Measurements from ENCODE around the gene ZFYVE9. TPM values are rescaled to one million over a fixed set of nuclear protein-coding genes. Genes with fewer than 3 reads are reported as not detected.
"Not testable (repeated sequence)": the region's sequence is repeated elsewhere in the genome, so short reads cannot be mapped to it uniquely, and the experiment has no call there.

ZFYVE9 gene
- total RNA-seq, 1 donor from 2014 or later, result 35.8 TPM

DNA sequence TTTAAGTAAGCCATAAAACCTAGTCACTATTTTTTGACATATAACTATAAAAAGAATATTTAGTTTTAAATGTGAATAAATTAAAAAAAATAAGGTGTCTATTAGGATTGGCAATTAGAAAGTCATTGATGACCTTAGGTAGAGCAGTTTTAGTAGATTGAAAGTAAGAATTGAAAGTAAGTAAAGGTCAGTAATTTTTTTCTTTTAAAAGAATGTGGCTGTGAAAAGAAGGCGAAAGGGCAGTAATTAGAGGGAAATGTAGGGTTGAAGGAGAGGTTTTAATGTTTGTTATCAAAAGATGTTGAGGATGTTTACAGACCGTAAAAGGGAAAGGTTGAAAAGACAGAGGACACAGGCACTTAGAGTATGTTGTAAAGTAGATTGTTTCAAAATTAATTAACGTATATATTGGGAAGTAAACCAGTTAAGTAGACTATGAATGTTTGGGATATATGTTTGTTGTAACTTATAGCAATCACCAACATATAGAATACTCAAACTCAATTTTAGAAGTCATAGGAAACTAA, 41.0 kb downstream of the ZFYVE9 start:
- DNase-seq (ENCODE audit: low spot score), result no peak
- no peak for ATAC-seq
- intact Hi-C loops (cut with DNase I), result no loop called here

DNA sequence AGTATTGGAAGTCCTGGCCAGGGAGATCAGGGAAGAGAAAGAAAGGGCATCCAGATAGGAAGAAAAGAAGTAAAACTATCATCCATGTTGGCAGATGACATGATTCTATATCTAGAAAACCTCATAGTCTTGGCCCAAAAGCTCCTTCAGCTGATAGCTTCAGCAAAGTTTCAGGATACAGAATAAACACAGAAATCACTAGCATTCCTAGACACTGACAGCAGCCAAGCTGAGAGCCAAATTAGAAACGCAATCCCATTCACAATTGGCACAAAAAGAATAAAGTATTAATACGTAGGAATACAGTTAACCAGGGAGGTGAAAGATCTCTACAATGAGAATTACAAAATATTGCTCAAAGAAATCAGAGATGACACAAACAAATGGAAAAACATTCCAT, 44.6 kb downstream of the ZFYVE9 start:
- peak; percentile 34 for ATAC-seq
- intact Hi-C loops (cut with DNase I), result no loop called here
- DNase-seq (ENCODE audit: low spot score), result no peak

DNA sequence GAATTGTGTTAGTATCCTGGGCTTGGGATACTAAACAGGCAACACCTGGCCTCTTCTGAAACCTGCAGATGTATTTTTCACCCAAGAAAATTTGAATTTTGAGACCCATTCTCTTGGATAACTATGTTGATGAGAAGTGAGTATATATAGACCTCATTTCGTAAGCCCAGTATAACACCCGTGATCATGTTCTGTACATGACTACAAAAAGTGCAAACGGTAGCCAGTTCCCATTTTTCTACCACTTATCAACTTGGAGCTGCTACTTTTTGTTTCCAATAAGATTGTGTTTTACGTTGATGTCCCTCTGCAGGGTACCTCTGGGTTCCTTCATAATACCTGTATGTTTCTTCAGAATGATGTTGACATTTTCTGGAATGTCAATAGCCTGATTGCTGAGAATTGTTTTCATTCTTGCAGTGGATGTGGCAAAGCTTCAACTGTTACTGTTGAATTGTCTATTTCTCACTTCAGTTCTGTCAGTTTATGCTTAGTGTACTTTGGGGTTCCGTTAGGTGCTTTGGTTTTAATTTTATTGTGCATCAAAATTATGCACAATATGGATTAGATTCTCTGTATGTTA, 48.1 kb downstream of the ZFYVE9 start:
- intact Hi-C loops (cut with DNase I), result no loop called here
- DNase-seq (ENCODE audit: low spot score) (no peak), ATAC-seq (no peak)

DNA sequence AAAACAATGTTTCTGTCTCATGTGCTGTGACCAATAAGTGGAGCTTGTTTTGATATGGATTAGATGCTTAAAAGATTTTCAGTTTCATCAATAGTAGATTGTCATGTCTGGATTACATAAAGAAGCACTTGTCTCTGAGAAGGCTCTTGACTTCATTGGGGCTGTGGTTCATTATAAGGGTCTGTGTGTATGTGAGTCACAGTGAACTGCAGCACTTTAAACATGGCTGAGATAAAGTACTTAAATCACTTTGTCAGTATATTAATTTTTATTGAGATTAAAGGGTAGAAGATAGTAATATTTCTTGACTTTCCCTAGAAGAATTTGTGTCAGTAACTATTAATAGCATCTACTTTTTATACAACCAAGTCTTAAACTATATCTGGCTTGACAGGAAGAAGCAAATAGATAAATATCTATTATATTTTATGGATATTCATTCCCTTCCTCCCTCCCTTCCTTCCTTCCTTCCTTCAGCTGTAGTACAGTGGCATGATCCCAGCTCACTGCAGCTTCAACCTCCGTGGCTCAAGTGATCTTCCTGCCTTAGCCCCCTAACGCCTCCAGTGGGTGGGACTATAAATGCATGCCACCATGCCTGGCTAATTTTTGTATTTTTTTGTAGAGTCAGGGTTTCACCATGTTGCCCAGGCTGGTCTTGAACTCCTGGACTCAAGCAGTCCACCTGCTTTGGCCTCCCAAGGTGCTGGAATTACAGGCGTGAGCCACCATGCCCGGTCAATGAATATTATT, 48.8 kb downstream of the ZFYVE9 start:
- DNase-seq (ENCODE audit: low spot score), result no peak
- no peak for ATAC-seq
- intact Hi-C loops (cut with DNase I), result no loop called here

DNA sequence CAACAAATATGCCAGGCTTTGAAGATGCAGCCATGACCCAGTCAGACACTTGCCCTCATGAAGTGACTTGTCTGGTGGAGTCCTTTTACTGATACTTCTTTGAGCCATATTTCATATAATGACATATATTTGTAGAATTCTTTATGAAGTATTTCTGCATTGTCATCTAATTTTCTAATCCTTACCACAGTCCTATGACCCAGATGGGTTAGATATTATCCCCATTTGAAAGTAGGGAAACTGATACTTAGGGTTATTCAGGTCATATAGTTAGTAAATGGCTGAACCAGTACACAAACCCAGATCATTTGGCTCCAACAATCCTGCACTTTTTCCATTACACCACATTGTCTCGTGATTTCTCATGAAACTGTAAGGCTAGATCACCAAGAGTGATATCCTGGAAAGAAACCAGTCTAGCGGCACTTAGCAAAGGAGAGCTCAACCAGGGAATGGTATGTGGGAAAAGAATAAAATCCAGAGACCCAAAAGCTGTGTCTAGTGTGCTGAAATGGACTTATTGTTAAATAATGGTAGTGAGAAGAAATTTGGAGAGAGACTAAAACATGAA, 49.6 kb downstream of the ZFYVE9 start:
- DNase-seq (ENCODE audit: low spot score), result no peak
- no peak for ATAC-seq
- intact Hi-C loops (cut with DNase I), result no loop called here

DNA sequence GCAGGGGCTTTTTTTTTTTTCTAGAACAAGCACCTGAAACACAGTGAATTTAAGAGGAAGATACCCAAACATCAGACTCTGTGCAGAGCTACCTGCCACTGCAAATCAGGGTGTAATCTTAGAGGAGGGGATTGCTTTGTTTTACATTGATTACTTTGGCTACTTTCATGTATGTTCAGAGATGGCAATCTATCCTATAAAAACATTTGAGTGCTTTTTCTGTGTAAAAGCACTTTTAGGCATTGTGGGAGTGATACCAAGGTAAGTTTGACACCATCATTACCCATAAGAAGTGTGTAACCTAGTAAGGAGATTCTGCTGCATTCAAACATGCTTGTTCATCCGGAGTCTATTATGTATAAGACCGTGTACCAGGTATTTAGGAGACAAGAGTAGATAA, 50.1 kb downstream of the ZFYVE9 start:
- DNase-seq (ENCODE audit: low spot score), result no peak
- intact Hi-C loops (cut with DNase I), result no loop called here
- no peak for ATAC-seq

DNA sequence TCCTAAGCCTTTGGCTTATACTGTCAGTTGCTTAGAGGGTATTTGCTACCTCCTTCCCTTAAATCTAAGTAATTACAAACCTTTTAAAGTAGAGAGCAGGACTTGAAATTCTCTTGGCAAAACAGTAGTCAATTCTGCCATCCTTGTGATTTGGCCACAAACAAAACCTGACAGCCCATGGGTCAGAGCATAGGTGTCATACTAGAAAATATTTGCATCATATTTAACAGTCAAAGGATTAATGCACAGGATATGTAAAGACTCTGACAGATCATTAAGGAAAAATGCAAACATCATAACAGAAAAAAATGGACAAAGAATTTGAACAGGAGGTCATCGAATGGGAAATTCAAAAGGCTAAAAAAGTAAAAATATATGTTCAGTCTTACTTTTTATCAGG, 50.5 kb downstream of the ZFYVE9 start:
- DNase-seq (ENCODE audit: low spot score) (no peak), ATAC-seq (no peak)
- intact Hi-C loops (cut with DNase I), result no loop called here

DNA sequence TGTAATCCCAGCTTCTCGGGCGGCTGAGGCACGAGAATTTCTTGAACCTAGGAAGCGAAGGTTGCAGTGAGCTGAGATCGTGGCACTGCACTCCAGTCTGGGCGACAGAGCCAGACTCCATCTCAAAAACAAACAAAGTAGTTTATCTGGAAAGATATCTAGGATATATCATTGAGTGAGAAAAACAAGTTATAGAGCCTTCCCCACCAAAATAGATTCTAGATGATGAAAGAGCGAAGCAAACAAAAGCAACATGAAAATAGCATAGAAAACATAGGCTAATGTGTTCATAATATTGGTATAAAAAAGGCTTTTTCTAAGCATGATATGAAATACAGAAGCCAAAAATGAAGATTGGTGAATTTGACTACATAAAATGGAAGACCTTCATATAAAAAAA, 52.1 kb downstream of the ZFYVE9 start:
- no peak for ATAC-seq
- DNase-seq (ENCODE audit: low spot score), result no peak
- intact Hi-C loops (cut with DNase I), result no loop called here

DNA sequence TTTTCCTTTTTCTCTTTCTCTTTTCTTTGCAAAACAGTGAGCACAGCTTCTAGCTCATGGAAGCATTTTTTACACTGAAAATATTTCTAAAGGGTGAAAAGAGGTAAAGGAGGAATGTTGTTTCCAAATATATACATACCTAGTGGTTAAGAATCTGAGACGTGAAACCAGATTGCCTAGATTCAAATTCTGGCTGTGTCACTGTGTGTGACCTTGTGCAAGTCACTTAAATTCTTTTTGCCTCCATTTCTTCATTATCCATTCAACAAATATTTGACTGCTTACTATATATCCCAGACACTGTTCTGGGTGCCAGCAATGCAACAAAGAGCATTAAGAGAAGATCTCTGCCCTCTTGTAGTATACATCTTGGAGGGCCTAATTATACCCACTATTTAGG, 53.3 kb downstream of the ZFYVE9 start:
- intact Hi-C loops (cut with DNase I), result no loop called here
- no peak for DNase-seq (ENCODE audit: low spot score)
- no peak for ATAC-seq

DNA sequence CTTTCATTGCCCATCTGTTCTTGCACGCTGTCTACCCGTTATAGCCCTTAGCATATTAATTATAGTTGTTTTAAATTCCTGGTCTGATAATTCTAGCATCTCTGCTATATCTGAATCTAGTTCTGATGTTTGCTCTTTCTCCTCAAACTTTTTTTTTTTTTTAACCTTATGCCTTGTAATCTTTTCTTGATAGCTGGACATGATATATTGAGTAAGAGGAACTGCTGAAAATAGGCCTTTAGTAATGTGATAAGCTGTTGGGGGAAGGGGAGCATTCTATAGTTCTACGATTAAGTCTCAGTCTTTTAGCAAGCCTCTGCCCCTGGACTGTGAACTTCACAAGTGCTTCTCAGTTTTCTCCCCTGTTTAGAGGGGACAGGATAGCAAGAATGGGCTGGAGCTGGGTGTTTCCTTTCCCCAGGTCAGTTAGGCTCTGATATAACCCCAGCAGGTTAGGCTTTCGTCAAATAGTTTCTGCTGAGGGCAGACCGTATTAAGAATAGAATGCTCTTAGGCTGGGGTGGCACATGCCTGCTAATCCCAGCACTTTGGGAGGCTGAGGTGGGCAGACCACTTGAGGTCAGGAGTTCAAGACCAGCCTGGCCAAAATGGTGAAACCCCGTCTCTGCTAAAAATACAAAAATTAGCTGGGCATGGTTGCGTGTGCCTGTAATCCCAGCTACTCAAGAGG, 62.2 kb downstream of the ZFYVE9 start:
- no peak for DNase-seq (ENCODE audit: low spot score)
- intact Hi-C loops (cut with DNase I), result no loop called here
- ATAC-seq, result no peak

DNA sequence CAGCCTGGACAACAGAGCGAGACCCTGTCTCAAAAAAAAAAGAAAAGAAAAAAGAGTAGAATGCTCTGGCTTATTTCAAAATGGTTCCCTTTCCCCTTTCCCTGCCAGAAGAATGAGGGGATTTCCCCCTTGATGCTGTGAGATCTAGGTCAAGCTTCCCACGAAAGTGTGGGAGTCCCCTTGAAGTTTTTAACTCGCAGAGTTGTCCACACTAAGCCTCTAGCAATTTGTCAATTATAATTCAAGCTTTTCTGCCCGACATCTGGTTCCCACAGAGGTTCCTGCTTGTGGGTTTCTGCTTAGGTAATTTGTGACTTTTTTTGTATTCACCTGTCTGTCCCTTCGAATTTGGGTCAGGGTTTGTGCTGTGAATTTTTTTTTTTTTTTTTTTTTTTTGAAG, 62.8 kb downstream of the ZFYVE9 start:
- intact Hi-C loops (cut with DNase I), result no loop called here
- DNase-seq (ENCODE audit: low spot score) (no peak), ATAC-seq (no peak)

DNA sequence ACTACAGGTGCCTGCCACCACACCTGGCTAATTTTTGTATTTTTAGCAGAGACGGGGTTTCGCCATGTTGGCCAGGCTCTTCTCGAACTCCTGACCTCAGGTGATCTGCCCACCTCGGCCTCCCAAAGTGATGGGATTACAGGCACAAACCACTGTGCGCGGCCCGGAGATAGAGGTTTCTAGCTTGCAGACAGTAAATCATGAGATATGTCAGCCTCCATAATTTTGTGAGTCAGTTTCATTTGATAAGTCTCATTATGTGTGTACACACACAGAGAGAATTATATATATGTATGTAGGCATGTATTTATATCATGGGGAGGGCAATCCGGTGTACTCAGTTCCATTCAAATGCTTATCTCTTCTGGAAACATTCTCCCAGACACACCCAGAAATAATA, 64.8 kb downstream of the ZFYVE9 start:
- ATAC-seq; DNase-seq (ENCODE audit: low spot score): not testable (repeated sequence)

DNA sequence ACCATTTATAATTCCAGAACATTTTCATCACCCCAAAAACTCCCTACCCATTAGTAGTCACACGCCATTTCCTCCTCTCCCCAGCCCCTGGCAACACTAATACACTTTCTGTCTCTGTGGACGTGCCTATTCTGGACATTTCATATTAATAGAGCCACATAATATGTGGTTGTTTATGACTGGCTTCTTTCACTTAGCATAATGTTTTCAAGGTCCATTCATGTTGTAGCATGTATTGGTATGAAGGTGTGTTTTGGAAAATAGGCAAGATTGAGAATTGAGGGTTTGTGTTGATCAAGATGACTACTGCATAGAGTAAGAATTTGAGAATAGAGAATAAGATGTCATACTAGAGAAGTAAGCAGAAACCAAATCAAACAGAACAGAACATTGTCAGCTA, 67.5 kb downstream of the ZFYVE9 start:
- no peak for ATAC-seq
- intact Hi-C loops (cut with DNase I), result no loop called here
- no peak for DNase-seq (ENCODE audit: low spot score)

More for the DNA sequence above, 64.8 kb downstream of the ZFYVE9 start:
- intact Hi-C loops (cut with DNase I), result not testable (repeated sequence)

DNA sequence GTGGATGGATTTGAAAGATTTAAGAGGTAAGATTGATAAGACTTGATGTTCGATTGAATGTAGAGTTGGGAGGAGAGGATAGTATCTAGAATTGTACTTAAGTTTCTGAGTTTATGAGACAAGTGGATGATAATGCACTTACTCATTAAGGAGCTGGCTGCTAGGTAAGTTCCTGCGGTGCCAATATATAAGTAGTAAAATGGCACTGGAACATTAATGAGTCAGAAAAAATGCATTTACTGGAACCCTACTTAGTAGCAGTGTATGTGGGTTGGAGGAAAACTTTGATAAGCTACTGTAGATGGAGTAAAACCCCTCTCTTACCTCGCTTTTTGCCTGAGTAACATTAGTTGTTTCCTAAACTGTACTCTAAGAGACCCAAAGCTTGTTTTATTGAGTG, 68.2 kb downstream of the ZFYVE9 start:
- ATAC-seq, result no peak
- intact Hi-C loops (cut with DNase I), result no loop called here
- no peak for DNase-seq (ENCODE audit: low spot score)

DNA sequence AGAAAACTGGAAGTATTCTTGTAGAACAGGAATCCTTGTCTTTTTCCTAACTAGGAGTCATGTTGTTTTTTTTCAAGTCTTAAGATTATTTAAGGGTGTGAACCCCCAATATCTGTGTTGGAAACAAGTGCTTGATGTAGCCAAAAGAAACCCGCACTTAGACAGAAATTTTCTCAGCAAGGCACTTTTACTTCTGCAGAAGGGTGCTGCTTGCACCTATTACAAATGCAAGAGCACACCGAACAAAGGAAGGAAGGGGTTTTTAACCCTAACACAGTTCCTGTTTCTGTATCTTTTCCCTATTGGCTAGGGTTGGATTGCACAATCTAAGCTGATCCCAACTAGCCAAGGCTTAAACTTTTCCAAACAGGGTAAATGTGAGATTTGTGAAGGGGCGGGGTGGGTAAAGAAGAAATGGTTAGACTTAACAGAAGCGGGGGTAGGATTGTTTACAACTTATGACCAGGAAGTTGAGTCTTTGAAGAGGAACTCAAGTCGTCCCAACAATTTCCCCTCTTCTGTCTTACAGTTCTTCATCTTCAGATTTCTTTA, 75.1 kb downstream of the ZFYVE9 start:
- intact Hi-C loops (cut with DNase I), result no loop called here
- DNase-seq (ENCODE audit: low spot score) (no peak), ATAC-seq (no peak)

DNA sequence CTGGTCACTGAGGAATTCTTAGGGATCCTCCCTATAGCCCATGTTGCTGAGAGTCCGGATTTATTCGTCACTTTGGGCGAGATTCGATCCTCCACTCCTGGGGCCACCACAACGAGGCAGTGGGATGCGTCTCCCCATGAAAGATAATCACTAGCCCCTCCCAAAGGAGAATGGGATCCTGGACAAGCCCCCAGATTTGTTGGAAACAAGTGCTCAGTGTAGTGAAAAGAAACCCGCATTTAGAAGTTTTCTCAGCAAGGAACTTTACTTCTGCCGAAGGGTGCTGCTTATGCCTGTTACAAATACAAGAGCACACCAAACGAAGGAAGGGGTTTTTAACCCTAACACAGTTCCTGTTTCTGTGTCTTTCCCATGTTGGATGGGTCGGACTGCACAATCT, 83.3 kb downstream of the ZFYVE9 start:
- intact Hi-C loops (cut with DNase I), result no loop called here
- ATAC-seq (no peak), DNase-seq (ENCODE audit: low spot score) (no peak)

DNA sequence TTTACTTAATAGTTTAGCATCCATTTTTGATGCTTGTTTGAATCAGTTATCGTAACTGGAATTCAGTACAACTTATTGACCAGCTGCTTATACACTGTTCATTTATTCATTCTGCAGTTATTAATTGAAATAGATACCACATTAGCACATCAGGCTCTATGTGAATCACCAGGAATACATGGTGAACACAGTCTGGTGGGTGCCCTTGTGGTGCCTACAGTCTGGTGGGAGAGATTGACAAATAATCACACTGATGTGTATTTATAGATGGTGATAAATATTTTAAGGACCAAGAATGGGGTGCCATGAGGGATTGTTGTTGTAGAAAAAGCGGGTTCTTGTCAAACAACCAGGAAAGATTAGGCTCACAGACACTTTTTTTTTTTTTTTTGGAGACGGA, 87.6 kb downstream of the ZFYVE9 start:
- DNase-seq (ENCODE audit: low spot score), result no peak
- intact Hi-C loops (cut with DNase I), result no loop called here
- no peak for ATAC-seq

DNA sequence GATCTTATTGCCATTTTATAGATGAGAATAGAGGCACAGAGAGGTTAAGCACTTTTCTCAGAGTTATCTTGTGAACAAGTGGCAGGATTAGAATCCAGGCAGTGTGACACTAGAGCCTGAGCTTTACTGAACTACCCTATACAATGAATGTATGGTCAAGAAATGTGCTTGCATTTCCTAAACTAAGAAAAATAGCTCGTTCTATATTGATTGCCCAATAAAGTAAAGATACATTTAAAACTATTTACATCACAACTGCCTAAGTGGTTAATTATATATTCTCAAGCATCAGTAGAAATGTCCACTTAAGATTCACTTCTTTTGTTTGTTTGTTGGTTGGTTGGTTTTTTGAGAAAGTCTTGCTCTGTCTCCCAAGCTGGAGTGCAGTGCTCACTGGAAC, 91.6 kb downstream of the ZFYVE9 start:
- intact Hi-C loops (cut with DNase I), result no loop called here
- DNase-seq (ENCODE audit: low spot score) (no peak), ATAC-seq (no peak)

DNA sequence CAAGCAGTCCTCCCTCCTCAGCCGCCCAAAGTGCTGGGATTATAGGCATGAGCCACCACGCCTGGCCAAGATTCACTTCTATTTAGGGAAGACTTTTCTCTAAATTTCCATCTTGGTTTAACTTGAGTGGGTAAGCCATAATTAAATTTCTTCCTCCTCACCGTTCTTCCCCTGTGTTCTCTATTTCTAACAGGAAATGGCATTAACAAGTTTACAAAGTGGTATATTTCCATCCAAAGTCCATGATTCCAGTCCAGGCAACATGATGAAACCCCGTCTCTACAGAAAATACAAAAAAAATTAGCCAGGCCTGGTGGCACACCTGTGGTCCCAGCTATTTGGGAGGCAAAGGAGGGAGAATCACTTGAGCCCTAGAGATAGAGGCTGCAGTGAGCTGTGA, 92.1 kb downstream of the ZFYVE9 start:
- DNase-seq (ENCODE audit: low spot score) (no peak), ATAC-seq (no peak)
- intact Hi-C loops (cut with DNase I), result no loop called here

DNA sequence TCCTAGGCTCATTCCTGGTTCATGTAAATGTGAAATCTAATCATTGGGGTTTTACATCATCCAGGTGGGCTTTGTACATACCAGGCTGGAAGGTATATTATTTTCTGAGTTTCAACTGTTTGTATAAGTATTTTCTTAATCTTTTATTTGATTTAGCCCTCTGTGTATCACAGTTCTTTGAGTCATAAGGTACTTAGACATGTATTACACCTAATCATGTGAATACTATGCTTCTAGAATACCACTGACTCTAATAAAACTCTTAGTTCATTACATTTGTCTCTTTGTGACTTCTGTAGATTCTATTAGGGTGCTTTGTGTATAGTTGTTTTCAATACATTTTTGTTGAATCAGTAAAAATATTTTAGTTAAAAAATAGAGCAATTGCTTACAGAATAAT, 92.8 kb downstream of the ZFYVE9 start:
- intact Hi-C loops (cut with DNase I), result no loop called here
- DNase-seq (ENCODE audit: low spot score), result no peak
- ATAC-seq, result no peak

Measured in sciatic nerve (tissue), 2 donors.